Esophagus squamous epithelium (tissue), 5 donors: Measurements from ENCODE around the gene DOK6. TPM values are rescaled to one million over a fixed set of nuclear protein-coding genes. Genes with fewer than 3 reads are reported as not detected.

Experiments used
- DNase-seq: peaks from one replicate; lab custom pipeline; 2025; lab: John Stamatoyannopoulos, UW
- H3K27ac ChIP-seq, 4 donors: fragments of 200-600 bp; sonication (generic); one replicate each; pipeline ENCODE4 v1.5.1; 2016 to 2019; ENCODE audit warnings: mild to moderate bottlenecking in 1 of 4
- H3K27me3 ChIP-seq, 4 donors: fragments of 200-600 bp; sonication (generic); 1 replicate in 3 of 4; 2 replicates in 1 of 4; pipeline versions ENCODE4 v1.5.1 to v1.6.0; 2017 to 2021; ENCODE audit warnings: antibody characterized with exemption in 1 of 4
- H3K36me3 ChIP-seq, 3 donors: fragments of 200-600 bp; sonication (generic); one replicate each; pipeline ENCODE4 v1.5.1; 2016 to 2019
- H3K4me1 ChIP-seq, 3 donors: fragments of 200-600 bp; sonication (generic); one replicate each; pipeline ENCODE4 v1.5.1; 2017 to 2019
- H3K4me3 ChIP-seq, 4 donors: fragments of 200-600 bp; sonication (generic); 1 replicate in 3 of 4; 2 replicates in 1 of 4; pipeline ENCODE4 v1.5.1; 2016 to 2019; ENCODE audit warnings: mild to moderate bottlenecking in 2 of 4, moderate library complexity in 1 of 4
- H3K9me3 ChIP-seq, 3 donors: fragments of 200-600 bp; sonication (generic); one replicate each; pipeline ENCODE4 v1.5.1; 2016 to 2019
- POLR2A ChIP-seq, 4 donors: fragments of 450-650 bp; IDR thresholded peaks; one replicate each; pipeline ENCODE4 v1.6.1; 2017; ENCODE audit warnings: antibody characterized with exemption in 4 of 4, mild to moderate bottlenecking in 4 of 4, moderate library complexity in 3 of 4
- WGBS, 2 donors: methylation state at CpG; one replicate each; pipeline ENCODE4 v1.1.5; 2018; 5-methylcytosine and 5-hydroxymethylcytosine counted together
- intact Hi-C: fragments of 100-400 bp; cut with DNase I; formaldehyde crosslinking; loops from one replicate; pipeline ENCODE4 v1.15.0; 2022
- total RNA-seq, 4 donors: library from RNA; depleted of rRNA; stranded (reverse); fragments of >200 nt; gene quantifications; one replicate each; pipeline ENCODE4 v1.1.0, GENCODE V29; 2016
- TF ChIP-seq, protein P1 (sequence below), 6 experiments: fragments of 450-650 bp in 4 of 6; fragments of 200-600 bp in 2 of 6; sonication (generic) in 2 of 6; IDR thresholded peaks; one replicate each; pipeline ENCODE4 v1.5.1; 2016 to 2019; ENCODE audit warnings: antibody characterized with exemption in 6 of 6, mild to moderate bottlenecking in 4 of 6, moderate library complexity in 4 of 6
- donor health status: DM: yes; HTN: yes; CAD: no.

DOK6 gene
- total RNA-seq, 4 donors from 2014 or later = 0.57 to 0.88 TPM; not detected in 2

DNA sequence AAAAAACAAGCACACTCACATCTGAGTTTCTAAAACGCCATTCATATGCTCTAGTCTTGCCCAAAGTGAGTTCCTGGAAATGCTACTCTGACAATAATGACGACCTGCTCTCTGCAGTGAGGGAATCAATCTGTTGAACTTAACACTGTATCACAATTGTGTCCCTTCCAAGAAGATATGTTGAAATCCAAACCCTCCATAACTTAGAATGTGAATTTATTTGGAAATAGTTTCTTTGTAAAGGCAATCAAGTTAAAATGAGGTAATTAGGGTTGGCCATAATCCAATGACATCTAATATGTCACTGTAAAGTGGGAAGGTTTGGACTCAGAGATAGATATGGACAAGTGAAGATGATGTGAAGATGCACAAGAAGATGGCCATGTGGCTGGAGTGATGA, 282.5 kb downstream of the DOK6 start:
- 48 to 60% methylated on average over 2 of the region's 2 CpGs for WGBS, 2 donors
- Histone ChIP-seq H3K4me3 (no peak overlapping the region), H3K27ac (no peak overlapping the region), H3K4me1 (no peaks in the 10 kb centered on the region), H3K36me3 (no peaks in the 10 kb centered on the region), H3K27me3 (no peaks in the 10 kb centered on the region), H3K9me3 (no peaks in the 10 kb centered on the region)
- DNase-seq = no peak
- intact Hi-C loops = no loop called here
- TF ChIP-seq POLR2A (IDR thresholded peaks at IDR 0.05) = no peak
- TF ChIP-seq, protein P1, sequence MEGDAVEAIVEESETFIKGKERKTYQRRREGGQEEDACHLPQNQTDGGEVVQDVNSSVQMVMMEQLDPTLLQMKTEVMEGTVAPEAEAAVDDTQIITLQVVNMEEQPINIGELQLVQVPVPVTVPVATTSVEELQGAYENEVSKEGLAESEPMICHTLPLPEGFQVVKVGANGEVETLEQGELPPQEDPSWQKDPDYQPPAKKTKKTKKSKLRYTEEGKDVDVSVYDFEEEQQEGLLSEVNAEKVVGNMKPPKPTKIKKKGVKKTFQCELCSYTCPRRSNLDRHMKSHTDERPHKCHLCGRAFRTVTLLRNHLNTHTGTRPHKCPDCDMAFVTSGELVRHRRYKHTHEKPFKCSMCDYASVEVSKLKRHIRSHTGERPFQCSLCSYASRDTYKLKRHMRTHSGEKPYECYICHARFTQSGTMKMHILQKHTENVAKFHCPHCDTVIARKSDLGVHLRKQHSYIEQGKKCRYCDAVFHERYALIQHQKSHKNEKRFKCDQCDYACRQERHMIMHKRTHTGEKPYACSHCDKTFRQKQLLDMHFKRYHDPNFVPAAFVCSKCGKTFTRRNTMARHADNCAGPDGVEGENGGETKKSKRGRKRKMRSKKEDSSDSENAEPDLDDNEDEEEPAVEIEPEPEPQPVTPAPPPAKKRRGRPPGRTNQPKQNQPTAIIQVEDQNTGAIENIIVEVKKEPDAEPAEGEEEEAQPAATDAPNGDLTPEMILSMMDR (IDR thresholded peaks at IDR 0.05) = no peak

DNA sequence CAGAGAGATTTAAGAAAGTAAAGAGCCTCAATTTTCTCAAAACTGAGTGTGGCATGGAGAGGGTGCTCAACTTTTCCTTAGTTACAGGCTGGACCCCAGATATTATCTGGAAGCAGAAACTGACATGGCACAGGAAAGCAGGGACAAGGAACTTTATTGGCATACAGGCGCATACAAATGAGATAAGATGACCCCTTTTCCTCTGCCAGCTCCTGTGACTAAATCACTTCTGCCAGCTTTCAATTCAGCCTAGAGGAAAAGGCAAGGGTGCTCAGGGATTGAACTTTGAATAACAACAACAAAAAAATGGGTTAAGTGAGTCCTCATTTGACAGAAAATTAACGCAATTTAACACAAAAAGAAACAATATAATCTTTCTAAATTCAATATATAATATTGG, 284.1 kb downstream of the DOK6 start:
- Histone ChIP-seq H3K4me1 (no peaks in the 10 kb centered on the region), H3K27me3 (no peaks in the 10 kb centered on the region), H3K36me3 (no peaks in the 10 kb centered on the region), H3K9me3 (no peaks in the 10 kb centered on the region), H3K4me3 (no peak overlapping the region), H3K27ac (no peak overlapping the region)
- no peak for DNase-seq
- intact Hi-C loops = no loop called here
- TF ChIP-seq, protein P1 (IDR thresholded peaks at IDR 0.05) = no peak
- no peak for TF ChIP-seq POLR2A (IDR thresholded peaks at IDR 0.05)
- WGBS, 2 donors = 43 to 56% methylated on average over 2 of the region's 2 CpGs

DNA sequence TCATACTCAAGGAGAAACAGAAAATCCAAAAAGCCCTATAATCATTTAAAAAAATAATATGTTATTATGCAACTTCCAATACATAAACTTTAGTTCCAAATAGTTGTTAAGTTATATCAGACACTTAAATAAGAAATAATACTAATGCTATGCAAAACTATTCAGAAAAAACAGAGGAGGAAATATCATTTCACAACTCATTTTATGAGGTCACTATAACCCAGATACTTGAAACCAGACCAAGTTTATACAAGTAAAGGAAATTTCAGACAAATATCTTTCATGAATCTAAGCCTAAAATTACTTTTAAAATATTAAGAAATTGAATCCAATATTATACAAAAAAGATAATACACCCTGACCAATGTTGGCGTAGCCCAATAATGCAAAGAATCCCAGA, 286.2 kb downstream of the DOK6 start:
- intact Hi-C loops = no loop called here
- no peak for TF ChIP-seq POLR2A (IDR thresholded peaks at IDR 0.05)
- TF ChIP-seq, protein P1 (IDR thresholded peaks at IDR 0.05) = no peak
- Histone ChIP-seq H3K27ac (no peak overlapping the region), H3K36me3 (no peaks in the 10 kb centered on the region), H3K4me3 (no peak overlapping the region), H3K4me1 (no peaks in the 10 kb centered on the region), H3K9me3 (no peaks in the 10 kb centered on the region), H3K27me3 (no peaks in the 10 kb centered on the region)
- 0% methylated on average over 1 of the region's 1 CpG for WGBS, 2 donors
- no peak for DNase-seq

DNA sequence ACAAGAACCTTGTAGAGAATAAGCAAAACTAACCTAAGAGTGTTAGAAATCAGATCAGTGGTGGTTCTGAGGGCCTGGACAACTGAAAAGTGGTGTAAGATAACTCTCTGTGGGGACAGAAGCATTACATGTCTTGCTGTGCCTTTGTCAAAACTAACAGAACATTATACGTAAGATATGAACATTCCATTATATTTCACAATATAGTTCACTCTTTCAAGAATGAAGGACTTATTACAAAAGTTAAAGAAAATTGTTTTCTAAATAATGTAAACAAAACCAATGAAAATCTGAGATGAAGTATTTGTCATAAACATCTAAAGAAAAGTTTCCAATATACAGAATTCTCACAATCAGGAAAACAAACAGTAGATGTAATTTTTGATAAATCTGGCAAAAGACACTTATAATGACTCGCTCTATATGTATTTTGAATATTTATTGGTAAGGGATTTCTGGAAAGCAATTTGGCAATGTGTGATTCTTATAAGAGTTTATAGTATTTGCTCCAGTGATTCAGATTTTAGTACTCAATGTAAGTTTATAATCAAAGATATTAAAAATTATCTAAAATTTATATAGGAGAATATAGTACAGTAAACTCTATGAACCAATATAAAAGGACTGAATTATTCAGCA, 288.6 kb downstream of the DOK6 start:
- no peak overlapping the region for H3K27ac ChIP-seq
- H3K4me3 ChIP-seq = no peak overlapping the region
- no peaks in the 10 kb centered on the region for H3K36me3 ChIP-seq
- no peak for TF ChIP-seq POLR2A (IDR thresholded peaks at IDR 0.05)
- TF ChIP-seq, protein P1 (IDR thresholded peaks at IDR 0.05) = no peak
- WGBS, 2 donors = 78 to 81% methylated on average over 2 of the region's 2 CpGs
- H3K9me3 ChIP-seq = no peaks in the 10 kb centered on the region
- intact Hi-C loops = no loop called here
- H3K4me1 ChIP-seq = no peaks in the 10 kb centered on the region
- H3K27me3 ChIP-seq = no peaks in the 10 kb centered on the region
- DNase-seq = no peak

DNA sequence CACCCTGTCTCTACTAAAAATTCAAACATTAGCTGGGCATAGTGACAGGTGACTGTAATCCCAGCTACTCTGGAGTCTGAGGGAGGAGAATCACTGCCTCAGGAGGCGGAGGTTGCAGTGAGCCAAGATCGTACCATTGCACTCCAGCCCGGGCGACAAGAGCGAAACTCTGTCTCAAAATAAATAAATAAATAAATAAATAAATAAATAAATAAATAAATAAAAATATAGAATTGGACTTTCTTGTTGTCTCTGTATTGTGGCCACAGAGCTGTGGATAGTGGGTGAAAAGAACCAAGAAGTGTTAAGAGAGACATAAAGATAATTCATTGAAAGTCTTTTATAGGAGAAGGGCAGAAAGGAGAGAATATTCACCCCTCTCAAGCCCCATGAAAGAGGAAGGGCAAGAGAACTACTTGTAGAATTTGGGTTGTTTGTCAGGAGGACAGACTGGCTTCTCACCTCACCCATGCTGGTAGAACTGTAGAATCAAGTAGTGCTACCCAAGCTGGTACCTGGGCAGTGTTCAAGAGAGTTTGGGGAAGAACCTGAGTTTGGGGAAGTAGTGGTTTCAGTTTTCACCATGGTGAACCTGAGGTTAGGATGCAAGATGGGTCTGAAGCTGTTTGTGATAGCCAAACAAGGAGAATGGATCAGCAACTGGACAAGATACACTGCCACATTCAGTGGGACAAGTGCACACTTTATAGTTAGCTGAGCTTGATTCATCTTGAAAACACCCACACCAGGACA, 290.5 kb downstream of the DOK6 start:
- no peak overlapping the region for H3K4me3 ChIP-seq
- no peak overlapping the region for H3K27ac ChIP-seq
- 89 to 93% methylated on average over 5 of the region's 5 CpGs for WGBS, 2 donors
- no peaks in the 10 kb centered on the region for H3K36me3 ChIP-seq
- H3K27me3 ChIP-seq = no peaks in the 10 kb centered on the region
- no peaks in the 10 kb centered on the region for H3K9me3 ChIP-seq
- intact Hi-C loops = no loop called here
- no peak for DNase-seq
- H3K4me1 ChIP-seq = no peaks in the 10 kb centered on the region
- no peak for TF ChIP-seq POLR2A (IDR thresholded peaks at IDR 0.05)
- TF ChIP-seq, protein P1 (IDR thresholded peaks at IDR 0.05) = no peak
